WTC11 (cell line): ENCODE data around the gene GOLGA7B. TPM values are rescaled to one million over a fixed set of nuclear protein-coding genes. Genes with fewer than 3 reads are reported as not detected.

Source experiments
- ATAC-seq: fragments of 200-7000 bp; cut with Tn5 transposase; 2 replicates; pipeline ENCODE4 v1.10.0; 2021; ENCODE audit warnings: mild to moderate bottlenecking, moderate library complexity
- CTCF ChIA-PET: fragments of 300-600 bp; sonication (Branson Sonifier 250); formaldehyde crosslinking; loops from one replicate; lab custom pipeline; 2021; ENCODE audit warnings: antibody characterized with exemption; lab: Charles Lee
- POLR2A ChIA-PET: fragments of 350-600 bp; sonication (Branson Sonifier 250); formaldehyde crosslinking; loops from one replicate; lab custom pipeline; 2021; ENCODE audit warnings: antibody characterized with exemption; lab: Charles Lee
- DNase-seq: peaks from one replicate; pipeline ENCODE4 v3.0.0; 2021; ENCODE audit warnings: low spot score
- H3K27ac Mint-ChIP-seq: 2 replicates; pipeline ENCODE4 v1.8.0; 2021; ENCODE audit warnings: mixed read lengths
- H3K27me3 Mint-ChIP-seq: 2 replicates; pipeline ENCODE4 v1.8.0; 2021; ENCODE audit warnings: low read depth, mild to moderate bottlenecking, moderate library complexity, mixed read lengths
- H3K36me3 Mint-ChIP-seq: 2 replicates; pipeline ENCODE4 v1.8.0; 2021; ENCODE audit warnings: mixed read lengths
- H3K4me1 Mint-ChIP-seq: 2 replicates; pipeline ENCODE4 v1.8.0; 2022; ENCODE audit warnings: mixed read lengths
- H3K4me3 Mint-ChIP-seq: 2 replicates; pipeline ENCODE4 v1.8.0; 2021; ENCODE audit warnings: mild to moderate bottlenecking, moderate library complexity, mixed read lengths
- H3K9me3 Mint-ChIP-seq: 2 replicates; pipeline ENCODE4 v1.8.0; 2021; ENCODE audit warnings: mixed read lengths
- ATF6 ChIP-seq: sonication (generic); formaldehyde crosslinking; IDR thresholded peaks from 2 replicates; pipeline ENCODE4 v1.8.1; 2023; ENCODE audit warnings: mild to moderate bottlenecking, missing genetic modification reagents
- CBFB ChIP-seq: sonication (generic); formaldehyde crosslinking; IDR thresholded peaks from 2 replicates; pipeline ENCODE4 v1.8.1; 2022; ENCODE audit warnings: mild to moderate bottlenecking, low read depth, missing genetic modification reagents
- ERG ChIP-seq: fragments of 250-450 bp; sonication (Bioruptor Pico); IDR thresholded peaks from 2 replicates; pipeline ENCODE4 v1.8.0; 2021; ENCODE audit warnings: mild to moderate bottlenecking
- ESRRA ChIP-seq: sonication (generic); formaldehyde crosslinking; IDR thresholded peaks from 2 replicates; pipeline ENCODE4 v1.8.1; 2022; ENCODE audit warnings: mild to moderate bottlenecking, missing genetic modification reagents, borderline replicate concordance
- ETV6 ChIP-seq: sonication (generic); formaldehyde crosslinking; IDR thresholded peaks from 2 replicates; pipeline ENCODE4 v1.8.1; 2022; ENCODE audit warnings: mild to moderate bottlenecking, missing genetic modification reagents
- FOXJ3 ChIP-seq: sonication (generic); formaldehyde crosslinking; IDR thresholded peaks from 2 replicates; pipeline ENCODE4 v1.9.0; 2021; ENCODE audit warnings: missing genetic modification reagents, mild to moderate bottlenecking, borderline replicate concordance
- FOXP1 ChIP-seq: sonication (generic); formaldehyde crosslinking; IDR thresholded peaks from 2 replicates; pipeline ENCODE4 v1.8.0; 2022; ENCODE audit warnings: missing genetic modification reagents, mild to moderate bottlenecking, moderate library complexity, borderline replicate concordance
- GABPB1 ChIP-seq: sonication (generic); formaldehyde crosslinking; IDR thresholded peaks from 2 replicates; pipeline ENCODE4 v1.8.1; 2023; ENCODE audit warnings: mild to moderate bottlenecking, missing genetic modification reagents
- JUN ChIP-seq: sonication (generic); formaldehyde crosslinking; IDR thresholded peaks from 2 replicates; pipeline ENCODE4 v1.8.0; 2023; ENCODE audit warnings: mild to moderate bottlenecking, missing genetic modification reagents
- MLX ChIP-seq: sonication (generic); formaldehyde crosslinking; IDR thresholded peaks from 2 replicates; pipeline ENCODE4 v1.8.1; 2023; ENCODE audit warnings: mild to moderate bottlenecking, missing genetic modification reagents, moderate library complexity
- MYBL2 ChIP-seq: sonication (generic); formaldehyde crosslinking; IDR thresholded peaks from 2 replicates; pipeline ENCODE4 v1.8.1; 2023; ENCODE audit warnings: mild to moderate bottlenecking, moderate library complexity, missing genetic modification reagents
- NFATC4 ChIP-seq: fragments of 250-450 bp; sonication (Bioruptor Pico); IDR thresholded peaks from 2 replicates; pipeline ENCODE4 v1.9.0; 2021; ENCODE audit warnings: mild to moderate bottlenecking
- NFE2L1 ChIP-seq: sonication (generic); formaldehyde crosslinking; IDR thresholded peaks from 2 replicates; pipeline ENCODE4 v1.8.1; 2023; ENCODE audit warnings: missing genetic modification reagents
- NFYB ChIP-seq: sonication (generic); formaldehyde crosslinking; conservative IDR thresholded peaks from 2 replicates; pipeline ENCODE4 v1.8.0; 2022; ENCODE audit warnings: low read depth, missing genetic modification reagents
- PRDM15 ChIP-seq: sonication (generic); formaldehyde crosslinking; IDR thresholded peaks from 2 replicates; pipeline ENCODE4 v1.8.0; 2022; ENCODE audit warnings: missing genetic modification reagents
- RELA ChIP-seq: sonication (generic); formaldehyde crosslinking; IDR thresholded peaks from 2 replicates; pipeline ENCODE4 v1.8.1; 2022; ENCODE audit warnings: missing genetic modification reagents, mild to moderate bottlenecking, borderline replicate concordance
- ZBTB43 ChIP-seq: sonication (generic); formaldehyde crosslinking; IDR thresholded peaks from 2 replicates; pipeline ENCODE4 v1.8.1; 2023; ENCODE audit warnings: mild to moderate bottlenecking, missing genetic modification reagents
- ZMAT4 ChIP-seq: fragments of 250-450 bp; sonication (Bioruptor Pico); IDR thresholded peaks from 2 replicates; pipeline ENCODE4 v1.9.0; 2021; ENCODE audit warnings: mild to moderate bottlenecking
- ZNF219 ChIP-seq: sonication (generic); formaldehyde crosslinking; IDR thresholded peaks from 2 replicates; pipeline ENCODE4 v1.8.0; 2023; ENCODE audit warnings: missing genetic modification reagents, mild to moderate bottlenecking, borderline replicate concordance
- ZNF232 ChIP-seq: sonication (generic); formaldehyde crosslinking; IDR thresholded peaks from 2 replicates; pipeline ENCODE4 v1.8.0; 2022; ENCODE audit warnings: mild to moderate bottlenecking, missing genetic modification reagents
- ZNF263 ChIP-seq: sonication (generic); formaldehyde crosslinking; IDR thresholded peaks from 2 replicates; pipeline ENCODE4 v1.8.1; 2022; ENCODE audit warnings: low read depth, mild to moderate bottlenecking, moderate library complexity, missing genetic modification reagents
- ZNF396 ChIP-seq: fragments of 250-450 bp; sonication (Bioruptor Pico); IDR thresholded peaks from 2 replicates; pipeline ENCODE4 v1.8.0; 2021; ENCODE audit warnings: mild to moderate bottlenecking, moderate library complexity, borderline replicate concordance
- ZNF423 ChIP-seq: fragments of 250-450 bp; sonication (Bioruptor Pico); IDR thresholded peaks from 2 replicates; pipeline ENCODE4 v2.1.2; 2022; ENCODE audit warnings: mild to moderate bottlenecking, moderate library complexity
- total RNA-seq: library from RNA; stranded (reverse); gene quantifications from 3 replicates; pipeline ENCODE4 v1.2.3, GENCODE V29; 2021

GOLGA7B gene
- total RNA-seq, 1 experiment from 2014 or later, result 0.24 TPM

- TF ChIP-seq ATF6, result no peak
- TF ChIP-seq ZNF232 (CRISPR knock-in tag), result no peak
- no peak for TF ChIP-seq ZNF396 (CRISPR knock-in tag)
- TF ChIP-seq CBFB (CRISPR knock-in tag), result no peak
Measured at GRCh38 chr10:97811958-97812357, 37.7 kb upstream of the GOLGA7B start (continued).

- ATAC-seq (no peak), DNase-seq (no peak)
- no peak for TF ChIP-seq RELA (CRISPR knock-in tag)
- TF ChIP-seq PRDM15 (CRISPR knock-in tag), result no peak
- no peak for TF ChIP-seq ETV6 (CRISPR knock-in tag)
- no peak for TF ChIP-seq GABPB1
- TF ChIP-seq ZMAT4 (CRISPR knock-in tag), result no peak
- Mint-ChIP-seq H3K36me3 (no peaks in the 10 kb centered on the region), H3K4me1 (peaks cover 4% of the 10 kb centered on the region; the same call in 1 of the 2 replicates), H3K9me3 (no peaks in the 10 kb centered on the region), H3K27me3 (no peaks in the 10 kb centered on the region; the same call in none of the 2 replicates), H3K4me3 (no peak overlapping the region), H3K27ac (no peak overlapping the region)
- POLR2A ChIA-PET, result no interaction called here
- CTCF ChIA-PET, result interaction anchor here (0.7 to 2.3 kb wide), 2 partner anchors 20 to 21 kb away, joined by 3 to 7 read pairs; no protein-coding TSS in a partner anchor
Measured at GRCh38 chr10:97812696-97813095, 36.9 kb upstream of the GOLGA7B start.

- no peaks in the 10 kb centered on the region; the same call in 1 of the 2 replicates for H3K27me3 Mint-ChIP-seq
- POLR2A ChIA-PET, result no interaction called here
- H3K27ac Mint-ChIP-seq, result no peak overlapping the region; the same call in 1 of the 2 replicates
- no peak for ATAC-seq
- H3K4me3 Mint-ChIP-seq, result no peak overlapping the region
- H3K9me3 Mint-ChIP-seq, result no peaks in the 10 kb centered on the region
- H3K4me1 Mint-ChIP-seq, result peaks cover 4% of the 10 kb centered on the region; the same call in 1 of the 2 replicates
- TF ChIP-seq ZNF263 (CRISPR knock-in tag) (no peak), ESRRA (CRISPR knock-in tag) (no peak), NFYB (no peak), ZBTB43 (no peak), FOXP1 (CRISPR knock-in tag) (no peak), NFATC4 (no peak), ZNF219 (CRISPR knock-in tag) (no peak), MYBL2 (CRISPR knock-in tag) (no peak), ERG (no peak), NFE2L1 (CRISPR knock-in tag) (no peak), FOXJ3 (CRISPR knock-in tag) (no peak), ZNF423 (CRISPR knock-in tag) (no peak), MLX (CRISPR knock-in tag) (no peak), ZMAT4 (CRISPR knock-in tag) (no peak), JUN (CRISPR knock-in tag) (no peak)
- TF ChIP-seq, all 79 proteins: peak for 0
- DNase-seq, result no peak
- H3K36me3 Mint-ChIP-seq, result no peaks in the 10 kb centered on the region
- CTCF ChIA-PET, result interaction anchor here (0.7 to 2.3 kb wide), 3 partner anchors 19 to 22 kb away, joined by 3 to 7 read pairs (median 3); no protein-coding TSS in a partner anchor
Measured at GRCh38 chr10:97813311-97813710, 36.3 kb upstream of the GOLGA7B start.
